Esophagus squamous epithelium (tissue), 4 donors: Measurements from ENCODE around the gene ABHD17A.

Source experiments
- POLR2A ChIP-seq, 4 donors: fragments of 450-650 bp; IDR thresholded peaks; one replicate each; pipeline ENCODE4 v1.6.1; 2017; ENCODE audit warnings: antibody characterized with exemption in 4 of 4, mild to moderate bottlenecking in 4 of 4, moderate library complexity in 3 of 4
- TF ChIP-seq, protein P1 (sequence below), 6 experiments: fragments of 450-650 bp in 4 of 6; fragments of 200-600 bp in 2 of 6; sonication (generic) in 2 of 6; IDR thresholded peaks; one replicate each; pipeline ENCODE4 v1.5.1; 2016 to 2019; ENCODE audit warnings: antibody characterized with exemption in 6 of 6, mild to moderate bottlenecking in 4 of 6, moderate library complexity in 4 of 6

- TF ChIP-seq, protein P1, sequence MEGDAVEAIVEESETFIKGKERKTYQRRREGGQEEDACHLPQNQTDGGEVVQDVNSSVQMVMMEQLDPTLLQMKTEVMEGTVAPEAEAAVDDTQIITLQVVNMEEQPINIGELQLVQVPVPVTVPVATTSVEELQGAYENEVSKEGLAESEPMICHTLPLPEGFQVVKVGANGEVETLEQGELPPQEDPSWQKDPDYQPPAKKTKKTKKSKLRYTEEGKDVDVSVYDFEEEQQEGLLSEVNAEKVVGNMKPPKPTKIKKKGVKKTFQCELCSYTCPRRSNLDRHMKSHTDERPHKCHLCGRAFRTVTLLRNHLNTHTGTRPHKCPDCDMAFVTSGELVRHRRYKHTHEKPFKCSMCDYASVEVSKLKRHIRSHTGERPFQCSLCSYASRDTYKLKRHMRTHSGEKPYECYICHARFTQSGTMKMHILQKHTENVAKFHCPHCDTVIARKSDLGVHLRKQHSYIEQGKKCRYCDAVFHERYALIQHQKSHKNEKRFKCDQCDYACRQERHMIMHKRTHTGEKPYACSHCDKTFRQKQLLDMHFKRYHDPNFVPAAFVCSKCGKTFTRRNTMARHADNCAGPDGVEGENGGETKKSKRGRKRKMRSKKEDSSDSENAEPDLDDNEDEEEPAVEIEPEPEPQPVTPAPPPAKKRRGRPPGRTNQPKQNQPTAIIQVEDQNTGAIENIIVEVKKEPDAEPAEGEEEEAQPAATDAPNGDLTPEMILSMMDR (IDR thresholded peaks at IDR 0.05), result no peak
- no peak for TF ChIP-seq POLR2A (IDR thresholded peaks at IDR 0.05)
Measured at GRCh38 chr19:1913781-1914577, 28.7 kb upstream of the ABHD17A start.
